ENCODE results near the gene INSR. TPM values are rescaled to one million over a fixed set of nuclear protein-coding genes. Genes with fewer than 3 reads are reported as not detected.

INSR gene
- total RNA-seq, 1 experiment from 2014 or later = 22.6 TPM

- H3K27ac Mint-ChIP-seq (ENCODE audit: unreplicated experiment) = no peak overlapping the region
- H3K27me3 Mint-ChIP-seq (ENCODE audit: insufficient read depth, unreplicated experiment) = no peaks in the 10 kb centered on the region
- no peak for TF ChIP-seq CTCF (IDR thresholded peaks at IDR 0.05; ENCODE audit: insufficient read depth in 1 of 2, low read depth in 1 of 2, low read length in 1 of 2, severe bottlenecking in 1 of 2, unreplicated experiment in 1 of 2)
- no peak overlapping the region for H3K4me3 Mint-ChIP-seq (ENCODE audit: unreplicated experiment)
- H3K4me3 ChIP-seq (ENCODE audit: low read depth, low read length) = no peak overlapping the region
- H3K27me3 ChIP-seq (replicated peaks; ENCODE audit: control insufficient read depth, insufficient read depth, low read length) = no peaks in the 10 kb centered on the region
- peaks cover 14% of the 10 kb centered on the region for H3K4me1 Mint-ChIP-seq (ENCODE audit: low read depth, unreplicated experiment)
- H3K9me3 ChIP-seq = no peaks in the 10 kb centered on the region
- H3K4me1 ChIP-seq = no peaks in the 10 kb centered on the region
- BruUV-seq (replicated peaks) = no TSS peak
- CTCF ChIA-PET = no interaction called here
- no peak for DNase-seq
- intact Hi-C loops (cut with micrococcal nuclease; ENCODE audit: unreplicated experiment) = no loop called here
- H3K36me3 Mint-ChIP-seq (ENCODE audit: insufficient read depth, unreplicated experiment) = no peaks in the 10 kb centered on the region
- H3K9me3 Mint-ChIP-seq (ENCODE audit: unreplicated experiment) = no peaks in the 10 kb centered on the region
- POLR2A ChIA-PET = no interaction called here
- H3K36me3 ChIP-seq (ENCODE audit: control insufficient read depth, insufficient read depth, low read length) = no peaks in the 10 kb centered on the region; the same call in 1 of the 2 replicates
Measured at GRCh38 chr19:7251494-7251893, 42.7 kb downstream of the INSR start.

- Mint-ChIP-seq H3K27ac (ENCODE audit: unreplicated experiment) (no peak overlapping the region), H3K36me3 (ENCODE audit: insufficient read depth, unreplicated experiment) (no peaks in the 10 kb centered on the region), H3K4me1 (ENCODE audit: low read depth, unreplicated experiment) (peaks cover 14% of the 10 kb centered on the region), H3K4me3 (ENCODE audit: unreplicated experiment) (no peak overlapping the region), H3K9me3 (ENCODE audit: unreplicated experiment) (no peaks in the 10 kb centered on the region), H3K27me3 (ENCODE audit: insufficient read depth, unreplicated experiment) (no peaks in the 10 kb centered on the region)
- Histone ChIP-seq H3K4me3 (ENCODE audit: low read depth, low read length) (no peak overlapping the region), H3K9me3 (no peaks in the 10 kb centered on the region), H3K27me3 (replicated peaks; ENCODE audit: control insufficient read depth, insufficient read depth, low read length) (no peaks in the 10 kb centered on the region), H3K4me1 (no peaks in the 10 kb centered on the region), H3K36me3 (ENCODE audit: control insufficient read depth, insufficient read depth, low read length) (no peaks in the 10 kb centered on the region)
- no peak for DNase-seq
- intact Hi-C loops (cut with micrococcal nuclease; ENCODE audit: unreplicated experiment) = no loop called here
- POLR2A ChIA-PET = no interaction called here
- no peak for TF ChIP-seq CTCF (IDR thresholded peaks at IDR 0.05; ENCODE audit: insufficient read depth in 1 of 2, low read depth in 1 of 2, low read length in 1 of 2, severe bottlenecking in 1 of 2, unreplicated experiment in 1 of 2)
- BruUV-seq (replicated peaks) = no TSS peak
- CTCF ChIA-PET = no interaction called here
Measured at GRCh38 chr19:7250951-7251350, 43.3 kb downstream of the INSR start.

GRCh38 chr19:7250057-7250596, 44.1 kb downstream of the INSR start:
- Mint-ChIP-seq H3K36me3 (ENCODE audit: insufficient read depth, unreplicated experiment) (no peaks in the 10 kb centered on the region), H3K9me3 (ENCODE audit: unreplicated experiment) (no peaks in the 10 kb centered on the region), H3K27ac (ENCODE audit: unreplicated experiment) (no peak overlapping the region), H3K4me3 (ENCODE audit: unreplicated experiment) (no peak overlapping the region), H3K27me3 (ENCODE audit: insufficient read depth, unreplicated experiment) (no peaks in the 10 kb centered on the region), H3K4me1 (ENCODE audit: low read depth, unreplicated experiment) (peaks cover 8% of the 10 kb centered on the region)
- no peaks in the 10 kb centered on the region for H3K36me3 ChIP-seq (ENCODE audit: control insufficient read depth, insufficient read depth, low read length)
- DNase-seq = no peak
- CTCF ChIA-PET = no interaction called here
- H3K4me1 ChIP-seq = no peaks in the 10 kb centered on the region
- H3K9me3 ChIP-seq = no peaks in the 10 kb centered on the region
- no TSS peak for BruUV-seq (replicated peaks)
- POLR2A ChIA-PET = no interaction called here
- no peak for TF ChIP-seq CTCF (IDR thresholded peaks at IDR 0.05; ENCODE audit: insufficient read depth in 1 of 2, low read depth in 1 of 2, low read length in 1 of 2, severe bottlenecking in 1 of 2, unreplicated experiment in 1 of 2)
- intact Hi-C loops (cut with micrococcal nuclease; ENCODE audit: unreplicated experiment) = no loop called here
- no peaks in the 10 kb centered on the region for H3K27me3 ChIP-seq (replicated peaks; ENCODE audit: control insufficient read depth, insufficient read depth, low read length)
- H3K4me3 ChIP-seq (ENCODE audit: low read depth, low read length) = no peak overlapping the region

Measured in Caco-2 (cell line).